ENCODE data around the gene UNKL. TPM values are rescaled to one million over a fixed set of nuclear protein-coding genes. Genes with fewer than 3 reads are reported as not detected.

The UNKL gene
- total RNA-seq, 1 donor from 2014 or later, result 70.7 TPM

DNA sequence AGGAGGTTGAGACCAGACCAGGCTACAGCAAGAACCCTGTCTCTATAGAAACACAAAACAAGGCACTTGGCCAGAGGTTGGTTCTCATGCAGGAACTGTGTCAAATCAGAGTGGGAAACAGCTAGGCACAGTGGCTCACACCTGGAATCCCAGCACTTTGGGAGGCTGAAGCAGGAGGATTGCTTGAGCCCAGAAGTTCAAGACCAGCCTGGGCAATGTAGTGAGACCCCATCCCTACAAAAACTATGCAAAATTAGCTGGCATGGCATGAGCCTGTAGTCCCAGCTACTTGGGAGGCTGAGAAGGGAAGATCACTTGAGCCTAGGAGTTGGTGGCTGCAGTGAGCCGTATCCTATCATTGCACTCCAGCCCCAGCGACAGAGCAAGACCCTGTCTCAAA lies 1.7 kb downstream of the UNKL start:
- DNase-seq, result no peak
- peak overlapping the region; percentile 85 for H3K27ac Mint-ChIP-seq
- no peaks in the 10 kb centered on the region for H3K27me3 Mint-ChIP-seq
- peaks cover 18% of the 10 kb centered on the region for H3K36me3 Mint-ChIP-seq (ENCODE audit: low read depth)
- intact Hi-C loops (cut with micrococcal nuclease), result loop anchor here (5.0 kb wide), 1 partner anchor 199 kb away; the partner anchor contains the start of genes CRAMP1 and IFT140
- no peak overlapping the region for H3K4me3 Mint-ChIP-seq
- peaks cover 31% of the 10 kb centered on the region for H3K4me1 Mint-ChIP-seq
- CTCF ChIA-PET, result interaction anchor here (1.4 kb wide), 1 partner anchor 49 kb away, joined by 5 read pairs; no protein-coding TSS in a partner anchor
- TF ChIP-seq, protein P1, sequence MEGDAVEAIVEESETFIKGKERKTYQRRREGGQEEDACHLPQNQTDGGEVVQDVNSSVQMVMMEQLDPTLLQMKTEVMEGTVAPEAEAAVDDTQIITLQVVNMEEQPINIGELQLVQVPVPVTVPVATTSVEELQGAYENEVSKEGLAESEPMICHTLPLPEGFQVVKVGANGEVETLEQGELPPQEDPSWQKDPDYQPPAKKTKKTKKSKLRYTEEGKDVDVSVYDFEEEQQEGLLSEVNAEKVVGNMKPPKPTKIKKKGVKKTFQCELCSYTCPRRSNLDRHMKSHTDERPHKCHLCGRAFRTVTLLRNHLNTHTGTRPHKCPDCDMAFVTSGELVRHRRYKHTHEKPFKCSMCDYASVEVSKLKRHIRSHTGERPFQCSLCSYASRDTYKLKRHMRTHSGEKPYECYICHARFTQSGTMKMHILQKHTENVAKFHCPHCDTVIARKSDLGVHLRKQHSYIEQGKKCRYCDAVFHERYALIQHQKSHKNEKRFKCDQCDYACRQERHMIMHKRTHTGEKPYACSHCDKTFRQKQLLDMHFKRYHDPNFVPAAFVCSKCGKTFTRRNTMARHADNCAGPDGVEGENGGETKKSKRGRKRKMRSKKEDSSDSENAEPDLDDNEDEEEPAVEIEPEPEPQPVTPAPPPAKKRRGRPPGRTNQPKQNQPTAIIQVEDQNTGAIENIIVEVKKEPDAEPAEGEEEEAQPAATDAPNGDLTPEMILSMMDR (IDR thresholded peaks at IDR 0.05), result no peak
- POLR2A ChIA-PET, result interaction anchor here (0.7 to 2.4 kb wide), 4 partner anchors 8 to 738 kb away, joined by 7 to 23 read pairs (median 8); partner anchors contain the start of gene UQCC4
- H3K9me3 Mint-ChIP-seq, result no peaks in the 10 kb centered on the region
- no peak for ATAC-seq (ENCODE audit: low read depth)

DNA sequence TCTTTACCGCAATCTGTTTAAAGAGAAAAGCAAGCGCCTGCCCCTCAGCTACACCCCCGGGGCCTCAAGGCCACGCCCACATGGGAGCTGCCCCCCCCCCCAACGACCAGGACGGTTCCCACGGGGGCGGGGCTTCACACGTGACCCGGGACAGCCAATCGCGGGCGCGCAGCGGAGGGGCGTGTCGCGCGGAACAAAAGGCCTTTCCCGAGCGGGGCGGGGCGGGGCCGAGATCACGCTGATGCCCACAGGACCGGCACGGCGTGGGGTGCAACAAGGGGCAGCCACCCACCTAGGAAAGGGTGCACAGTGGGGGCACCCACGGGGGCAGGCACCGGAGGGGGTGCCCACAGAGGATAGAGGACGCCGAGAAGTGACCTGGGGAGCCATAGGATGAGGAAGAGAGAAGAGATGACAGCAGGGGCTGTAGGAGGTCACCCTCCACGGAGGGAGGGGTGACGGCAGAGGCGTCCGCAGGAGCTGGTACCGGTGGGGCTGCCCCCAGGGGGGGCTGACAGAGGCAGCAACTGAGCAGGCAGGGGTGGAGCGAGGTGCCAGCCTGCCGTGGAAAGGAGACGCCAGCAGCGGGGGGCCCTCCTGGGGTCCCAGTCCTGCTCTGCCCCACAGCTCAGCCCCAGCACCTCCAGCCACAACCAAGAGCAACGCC lies 6.2 kb downstream of the UNKL start:
- H3K36me3 Mint-ChIP-seq (ENCODE audit: low read depth), result peaks cover 32% of the 10 kb centered on the region
- TF ChIP-seq, protein P1 (IDR thresholded peaks at IDR 0.05), result no peak
- intact Hi-C loops (cut with micrococcal nuclease), result loop anchor here (1.0 kb wide), 3 partner anchors 12 to 45 kb away; partner anchors contain the start of gene UQCC4

DNA sequence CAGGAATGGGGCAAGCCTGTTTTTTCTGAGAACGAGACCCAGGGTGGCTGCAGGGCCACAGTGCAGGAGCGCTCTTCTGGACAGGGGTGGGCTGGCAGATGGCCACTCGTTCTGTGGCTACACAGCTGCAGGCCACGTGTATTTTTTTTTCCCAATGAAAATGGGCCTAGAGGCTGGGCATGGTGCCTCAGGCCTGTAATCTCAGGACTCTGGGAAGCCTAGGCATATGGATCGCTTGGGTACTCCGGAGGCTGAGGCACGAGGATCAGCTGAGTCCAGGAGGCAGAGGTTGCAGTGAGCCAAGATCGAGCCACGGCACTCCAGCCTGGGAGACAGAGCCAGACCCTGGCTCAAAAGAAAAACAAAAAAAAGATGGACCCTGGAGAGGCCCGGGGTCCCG lies 6.8 kb downstream of the UNKL start:
- no peak for DNase-seq
- Mint-ChIP-seq H3K36me3 (ENCODE audit: low read depth) (peaks cover 38% of the 10 kb centered on the region), H3K9me3 (no peaks in the 10 kb centered on the region), H3K27me3 (no peaks in the 10 kb centered on the region), H3K4me3 (peak overlapping the region; percentile 68), H3K4me1 (peaks cover 28% of the 10 kb centered on the region), H3K27ac (peak overlapping the region; percentile 74)
- TF ChIP-seq, protein P1 (IDR thresholded peaks at IDR 0.05), result no peak
- intact Hi-C loops (cut with micrococcal nuclease), result loop anchor here (1.0 kb wide), 3 partner anchors 13 to 44 kb away; partner anchors contain the start of gene UQCC4
- ChIA-PET CTCF (interaction anchor here (0.5 kb wide), 1 partner anchor 293 kb away, joined by 3 read pairs; no protein-coding TSS in a partner anchor), POLR2A (interaction anchor here (0.6 to 2.5 kb wide), 10 partner anchors 9 to 1370 kb away, joined by 3 to 20 read pairs (median 5); partner anchors contain the start of genes MAPK8IP3, TELO2, UBE2I and UQCC4)
- ATAC-seq (ENCODE audit: low read depth), result no peak

More for the DNA sequence above, 6.2 kb downstream of the UNKL start:
- ChIA-PET POLR2A (interaction anchor here (0.6 to 2.5 kb wide), 10 partner anchors 8 to 1371 kb away, joined by 3 to 20 read pairs (median 5); partner anchors contain the start of genes MAPK8IP3, TELO2, UBE2I and UQCC4), CTCF (no interaction called here)
- peak; percentile 94 for ATAC-seq (ENCODE audit: low read depth)
- peak; percentile 98 for DNase-seq
- Mint-ChIP-seq H3K27me3 (no peaks in the 10 kb centered on the region), H3K4me3 (peak overlapping the region; percentile 80), H3K27ac (peak overlapping the region; percentile 56), H3K4me1 (peaks cover 30% of the 10 kb centered on the region), H3K9me3 (no peaks in the 10 kb centered on the region)

- ATAC-seq (ENCODE audit: low read depth) (no peak), DNase-seq (no peak)
- intact Hi-C loops (cut with micrococcal nuclease), result no loop called here
- no peaks in the 10 kb centered on the region for H3K27me3 Mint-ChIP-seq
- no peaks in the 10 kb centered on the region for H3K9me3 Mint-ChIP-seq
- POLR2A ChIA-PET, result no interaction called here
- no peak overlapping the region for H3K27ac Mint-ChIP-seq
- peaks cover 51% of the 10 kb centered on the region for H3K36me3 Mint-ChIP-seq (ENCODE audit: low read depth)
- TF ChIP-seq, protein P1 (IDR thresholded peaks at IDR 0.05), result no peak
- CTCF ChIA-PET, result no interaction called here
- no peak overlapping the region for H3K4me3 Mint-ChIP-seq
- H3K4me1 Mint-ChIP-seq, result peaks cover 14% of the 10 kb centered on the region
These were observed 10.8 kb downstream of the UNKL start for GRCh38 chr16:1403733-1404132.

DNA sequence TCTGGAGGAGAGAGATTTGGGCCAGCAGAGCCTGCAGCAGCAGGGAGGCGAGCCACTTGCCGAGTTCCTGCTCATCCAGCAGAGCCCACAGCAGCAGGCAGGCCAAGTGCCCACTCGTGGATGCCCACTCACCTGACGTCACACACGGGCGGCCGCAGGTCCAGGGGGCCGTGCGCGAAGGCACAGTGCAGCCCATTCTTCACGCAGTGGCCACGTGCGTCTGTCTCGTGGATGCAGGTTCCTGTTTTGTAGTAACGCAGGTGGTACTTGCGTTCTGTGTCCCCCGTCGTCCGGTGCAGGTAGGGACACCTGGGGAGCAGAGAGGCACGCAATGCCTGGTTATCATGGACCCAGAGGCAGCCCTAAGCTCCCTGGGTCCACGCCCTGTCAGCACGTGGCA lies 11.5 kb downstream of the UNKL start:
- ATAC-seq (ENCODE audit: low read depth) (no peak), DNase-seq (no peak)
- peaks cover 58% of the 10 kb centered on the region for H3K36me3 Mint-ChIP-seq (ENCODE audit: low read depth)
- ChIA-PET CTCF (no interaction called here), POLR2A (no interaction called here)
- peaks cover 7% of the 10 kb centered on the region for H3K4me1 Mint-ChIP-seq
- TF ChIP-seq, protein P1 (IDR thresholded peaks at IDR 0.05), result no peak
- H3K27me3 Mint-ChIP-seq, result no peaks in the 10 kb centered on the region
- intact Hi-C loops (cut with micrococcal nuclease), result no loop called here
- H3K27ac Mint-ChIP-seq, result no peak overlapping the region
- H3K4me3 Mint-ChIP-seq, result no peak overlapping the region
- H3K9me3 Mint-ChIP-seq, result no peaks in the 10 kb centered on the region

Data from activated B cell treated with CpG ODN at 0.5 μM for 24 hours (primary cell).